RWPE2 (cell line): ENCODE data around the gene SLC25A25.

Experiments used
- ATAC-seq: fragments of 200-7000 bp; cut with Tn5 transposase; 3 replicates; pipeline ENCODE4 v1.9.1; 2021; ENCODE audit warnings: low read depth
- DNase-seq: peaks from one replicate; pipeline ENCODE4 v3.0.0-alpha.2; 2020; ENCODE audit warnings: low spot score
- H3K27ac ChIP-seq: fragments of 450-650 bp; 2 replicates; pipeline ENCODE4 v1.5.1; 2017; ENCODE audit warnings: mild to moderate bottlenecking; ENCODE audit not compliant: poor library complexity, severe bottlenecking
- H3K27me3 ChIP-seq: fragments of 250-450 bp; sonication (Bioruptor Pico); 2 replicates; pipeline ENCODE4 v1.5.1; 2021; ENCODE audit warnings: mild to moderate bottlenecking, moderate library complexity; ENCODE audit not compliant: insufficient read depth, poor library complexity, severe bottlenecking
- H3K36me3 ChIP-seq: fragments of 250-450 bp; sonication (Bioruptor Pico); 2 replicates; pipeline ENCODE4 v1.5.1; 2020; ENCODE audit warnings: low read depth, mild to moderate bottlenecking, moderate library complexity
- H3K4me1 ChIP-seq: fragments of 250-450 bp; sonication (Bioruptor Pico); 2 replicates; pipeline ENCODE4 v1.5.1; 2021; ENCODE audit warnings: mild to moderate bottlenecking, moderate library complexity; ENCODE audit not compliant: insufficient read depth, poor library complexity, severe bottlenecking
- H3K4me3 ChIP-seq: fragments of 250-450 bp; sonication (Bioruptor Pico); 2 replicates; pipeline ENCODE4 v1.5.1; 2021; ENCODE audit warnings: mild to moderate bottlenecking, moderate library complexity; ENCODE audit not compliant: severe bottlenecking
- H3K9me3 ChIP-seq: fragments of 250-450 bp; sonication (Bioruptor Pico); 2 replicates; pipeline ENCODE4 v1.5.1; 2021; ENCODE audit warnings: mild to moderate bottlenecking, moderate library complexity; ENCODE audit not compliant: severe bottlenecking
- TF ChIP-seq, protein P1 (sequence below): fragments of 450-650 bp; IDR thresholded peaks from one replicate; pipeline ENCODE4 v1.5.1; 2017; ENCODE audit warnings: mild to moderate bottlenecking, moderate library complexity; ENCODE audit not compliant: poor library complexity, severe bottlenecking

The SLC25A25 gene

DNA sequence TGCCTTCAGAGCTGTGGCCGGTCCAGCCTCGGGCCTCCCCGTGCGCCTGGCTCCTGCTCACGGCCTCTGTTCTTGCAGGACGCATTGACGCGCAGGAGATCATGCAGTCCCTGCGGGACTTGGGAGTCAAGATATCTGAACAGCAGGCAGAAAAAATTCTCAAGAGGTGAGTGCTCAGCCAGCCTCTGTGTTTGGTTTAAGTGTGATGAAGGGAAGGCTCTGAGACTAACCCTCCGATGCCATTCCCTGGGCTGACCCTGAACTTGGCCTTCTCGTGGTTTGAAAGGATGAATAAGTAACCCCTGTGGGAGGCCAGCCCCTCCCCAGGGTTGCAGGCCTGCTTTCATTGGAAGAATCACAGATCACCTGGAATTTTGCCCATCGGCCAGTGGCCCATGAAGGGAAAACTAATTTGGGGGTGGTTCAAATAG lies 33.2 kb downstream of the SLC25A25 start:
- DNase-seq (no peak), ATAC-seq (no peak)
- peaks cover 39% of the 10 kb centered on the region for H3K36me3 ChIP-seq
- peaks cover 14% of the 10 kb centered on the region for H3K4me1 ChIP-seq
- no peaks in the 10 kb centered on the region for H3K27me3 ChIP-seq
- no peak overlapping the region for H3K27ac ChIP-seq
- H3K9me3 ChIP-seq = no peaks in the 10 kb centered on the region
- H3K4me3 ChIP-seq = no peak overlapping the region
- TF ChIP-seq, protein P1, sequence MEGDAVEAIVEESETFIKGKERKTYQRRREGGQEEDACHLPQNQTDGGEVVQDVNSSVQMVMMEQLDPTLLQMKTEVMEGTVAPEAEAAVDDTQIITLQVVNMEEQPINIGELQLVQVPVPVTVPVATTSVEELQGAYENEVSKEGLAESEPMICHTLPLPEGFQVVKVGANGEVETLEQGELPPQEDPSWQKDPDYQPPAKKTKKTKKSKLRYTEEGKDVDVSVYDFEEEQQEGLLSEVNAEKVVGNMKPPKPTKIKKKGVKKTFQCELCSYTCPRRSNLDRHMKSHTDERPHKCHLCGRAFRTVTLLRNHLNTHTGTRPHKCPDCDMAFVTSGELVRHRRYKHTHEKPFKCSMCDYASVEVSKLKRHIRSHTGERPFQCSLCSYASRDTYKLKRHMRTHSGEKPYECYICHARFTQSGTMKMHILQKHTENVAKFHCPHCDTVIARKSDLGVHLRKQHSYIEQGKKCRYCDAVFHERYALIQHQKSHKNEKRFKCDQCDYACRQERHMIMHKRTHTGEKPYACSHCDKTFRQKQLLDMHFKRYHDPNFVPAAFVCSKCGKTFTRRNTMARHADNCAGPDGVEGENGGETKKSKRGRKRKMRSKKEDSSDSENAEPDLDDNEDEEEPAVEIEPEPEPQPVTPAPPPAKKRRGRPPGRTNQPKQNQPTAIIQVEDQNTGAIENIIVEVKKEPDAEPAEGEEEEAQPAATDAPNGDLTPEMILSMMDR = no peak

DNA sequence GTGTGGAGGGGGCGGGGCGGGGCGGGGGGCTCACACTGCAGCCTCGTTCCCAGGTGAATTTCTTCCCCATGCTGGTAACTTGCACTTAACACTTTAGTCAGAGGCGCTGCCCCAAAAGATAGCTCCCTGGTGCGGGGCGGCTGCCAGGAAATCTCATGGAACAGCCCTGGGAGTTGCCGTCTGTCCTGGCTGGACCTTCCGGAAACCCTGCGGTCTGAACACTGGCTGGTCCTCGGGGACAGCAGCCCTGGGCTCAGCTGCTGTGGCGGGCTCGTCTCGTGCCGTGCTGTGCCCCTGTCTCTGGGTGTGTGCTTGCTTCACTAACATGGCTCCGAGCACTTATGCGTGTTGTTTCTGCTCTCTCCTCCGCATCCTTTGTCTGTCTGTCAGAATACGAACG lies 33.7 kb downstream of the SLC25A25 start:
- Histone ChIP-seq H3K27ac (no peak overlapping the region), H3K27me3 (no peaks in the 10 kb centered on the region), H3K36me3 (peaks cover 41% of the 10 kb centered on the region), H3K4me1 (peaks cover 14% of the 10 kb centered on the region), H3K9me3 (no peaks in the 10 kb centered on the region), H3K4me3 (no peak overlapping the region)
- DNase-seq = no peak
- ATAC-seq = no peak
- TF ChIP-seq, protein P1 = no peak

DNA sequence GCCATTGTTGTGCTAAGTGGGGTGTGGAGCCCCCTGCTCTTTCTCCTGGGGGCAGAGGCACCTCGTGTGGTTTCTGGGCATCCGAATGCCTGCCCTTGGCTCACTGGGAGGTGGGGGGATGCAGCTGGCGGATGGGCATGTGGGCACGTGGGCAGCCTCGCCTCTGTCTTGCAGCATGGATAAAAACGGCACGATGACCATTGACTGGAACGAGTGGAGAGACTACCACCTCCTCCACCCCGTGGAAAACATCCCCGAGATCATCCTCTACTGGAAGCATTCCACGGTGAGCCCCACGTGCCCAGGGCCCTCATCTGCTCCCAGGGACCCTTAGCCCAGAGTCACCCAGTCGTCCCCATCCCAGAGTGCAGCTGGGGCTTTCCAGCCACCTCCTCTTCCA lies 34.2 kb downstream of the SLC25A25 start:
- Histone ChIP-seq H3K4me3 (no peak overlapping the region), H3K4me1 (peaks cover 14% of the 10 kb centered on the region), H3K36me3 (peaks cover 46% of the 10 kb centered on the region), H3K27ac (no peak overlapping the region), H3K9me3 (no peaks in the 10 kb centered on the region), H3K27me3 (no peaks in the 10 kb centered on the region)
- DNase-seq (no peak), ATAC-seq (no peak)
- TF ChIP-seq, protein P1 = no peak

DNA sequence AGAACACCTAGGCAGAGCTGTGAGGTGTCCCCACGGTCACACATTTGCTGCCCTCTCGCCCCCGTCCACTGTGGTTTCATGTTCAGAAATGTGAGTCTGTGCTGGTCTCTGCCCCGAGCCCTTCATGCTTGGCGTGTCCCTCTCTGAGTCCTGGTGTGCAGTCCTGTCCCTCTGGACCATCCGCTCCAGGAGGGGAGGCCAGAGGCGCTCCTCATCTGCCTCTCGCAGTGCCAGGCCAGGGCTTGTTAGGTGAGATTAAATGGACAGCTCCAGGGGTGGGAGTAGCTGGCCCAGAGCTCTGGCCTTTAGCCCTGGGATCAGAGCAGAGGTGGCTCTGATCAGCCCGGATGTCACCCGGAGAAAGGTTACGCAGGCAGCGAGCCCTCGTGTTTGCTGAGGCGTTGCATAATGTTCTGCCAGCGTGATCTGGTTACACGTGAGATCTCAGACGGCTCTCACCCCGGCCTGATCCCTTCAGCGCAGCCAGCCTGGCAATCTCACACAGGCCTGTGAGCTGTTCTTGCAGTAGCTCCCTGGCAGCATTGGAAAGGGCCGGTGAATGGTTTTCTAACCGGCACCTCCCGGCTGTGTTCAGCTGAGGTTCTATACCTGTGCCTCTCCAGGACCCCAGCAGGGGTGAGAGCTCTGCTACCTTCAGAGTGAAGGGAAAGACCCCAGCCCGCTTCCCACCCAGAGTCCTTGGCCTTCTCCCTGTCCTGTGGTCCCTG lies 35.0 kb downstream of the SLC25A25 start:
- Histone ChIP-seq H3K27me3 (no peaks in the 10 kb centered on the region), H3K9me3 (no peaks in the 10 kb centered on the region), H3K27ac (no peak overlapping the region), H3K4me1 (peaks cover 10% of the 10 kb centered on the region), H3K36me3 (peaks cover 53% of the 10 kb centered on the region), H3K4me3 (no peak overlapping the region)
- DNase-seq (no peak), ATAC-seq (no peak)
- TF ChIP-seq, protein P1 = no peak

DNA sequence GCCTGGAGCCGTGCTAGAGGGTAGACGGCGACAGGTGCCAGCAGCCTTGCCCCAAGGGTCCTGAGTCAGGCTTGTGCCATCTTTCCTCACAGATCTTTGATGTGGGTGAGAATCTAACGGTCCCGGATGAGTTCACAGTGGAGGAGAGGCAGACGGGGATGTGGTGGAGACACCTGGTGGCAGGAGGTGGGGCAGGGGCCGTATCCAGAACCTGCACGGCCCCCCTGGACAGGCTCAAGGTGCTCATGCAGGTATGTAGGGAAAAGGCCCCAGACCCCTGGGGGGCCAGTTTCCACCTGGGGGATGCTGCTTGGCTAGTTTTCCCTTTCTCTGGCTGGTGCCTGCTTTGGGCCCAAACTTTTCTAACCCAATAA lies 35.5 kb downstream of the SLC25A25 start:
- Histone ChIP-seq H3K27ac (no peak overlapping the region), H3K36me3 (peaks cover 56% of the 10 kb centered on the region), H3K9me3 (no peaks in the 10 kb centered on the region), H3K27me3 (no peaks in the 10 kb centered on the region), H3K4me3 (no peak overlapping the region), H3K4me1 (peaks cover 10% of the 10 kb centered on the region)
- TF ChIP-seq, protein P1 = peak; percentile 19
- no peak for DNase-seq
- ATAC-seq = no peak
